Measurements from ENCODE around the gene CCDC106.

CCDC106 gene

GRCh38 chr19:55652311-55653128 is 4.5 kb downstream of the CCDC106 start:
- no peak for DNase-seq

GRCh38 chr19:55653651-55654322 is 5.8 kb downstream of the CCDC106 start:
- DNase-seq, result peak; percentile 98

- DNase-seq, result peak; percentile 98
These were observed 6.4 kb downstream of the CCDC106 start for GRCh38 chr19:55654323-55654867.

- peak; percentile 96 for DNase-seq
These were observed 7.0 kb downstream of the CCDC106 start, which contains the start of gene U2AF2 for GRCh38 chr19:55654868-55655647. TSS of gene U2AF2 (plus strand) at chr19:55655035. CDS start at chr19:55655105, 70 bp downstream.

GRCh38 chr19:55655648-55656040 is 7.6 kb downstream of the CCDC106 start:
- no peak for DNase-seq

GRCh38 chr19:55656552-55656951 is 8.5 kb downstream of the CCDC106 start:
- no peak for DNase-seq

GRCh38 chr19:55656988-55657747 is 9.2 kb downstream of the CCDC106 start:
- no peak for DNase-seq

- no peak for DNase-seq
These were observed 10.9 kb downstream of the CCDC106 start for GRCh38 chr19:55658846-55659459.

- DNase-seq, result no peak
These were observed 11.8 kb downstream of the CCDC106 start for GRCh38 chr19:55659822-55660221.

GRCh38 chr19:55660404-55660803 is 12.4 kb downstream of the CCDC106 start:
- no peak for DNase-seq

- no peak for DNase-seq
These were observed 13.0 kb downstream of the CCDC106 start for GRCh38 chr19:55660991-55661390.

GRCh38 chr19:55661826-55662225 is 13.8 kb downstream of the CCDC106 start:
- no peak for DNase-seq

- no peak for DNase-seq
These were observed 16.0 kb downstream of the CCDC106 start for GRCh38 chr19:55663846-55664536.

GRCh38 chr19:55666343-55667005 is 18.5 kb downstream of the CCDC106 start:
- no peak for DNase-seq

- DNase-seq, result no peak
These were observed 19.0 kb downstream of the CCDC106 start for GRCh38 chr19:55667006-55667381.

- DNase-seq, result no peak
These were observed 19.5 kb downstream of the CCDC106 start for GRCh38 chr19:55667511-55667910.

- DNase-seq, result no peak
These were observed 19.9 kb downstream of the CCDC106 start for GRCh38 chr19:55667958-55668357.

GRCh38 chr19:55668603-55669348 is 20.8 kb downstream of the CCDC106 start:
- no peak for DNase-seq

GRCh38 chr19:55669418-55670279 is 21.6 kb downstream of the CCDC106 start:
- DNase-seq, result no peak

Data from NK-92 treated with Interleukin-12 subunit alpha and Interleukin-12 subunit beta, amount 100 ng/mL, for 24 hours (cell line).